ENCODE data around the gene ADAP1. TPM values are rescaled to one million over a fixed set of nuclear protein-coding genes. Genes with fewer than 3 reads are reported as not detected.

The ADAP1 gene
- total and polyA plus RNA-seq, 9 donors: 0.52 to 16.4 (median 3.5) TPM

DNA sequence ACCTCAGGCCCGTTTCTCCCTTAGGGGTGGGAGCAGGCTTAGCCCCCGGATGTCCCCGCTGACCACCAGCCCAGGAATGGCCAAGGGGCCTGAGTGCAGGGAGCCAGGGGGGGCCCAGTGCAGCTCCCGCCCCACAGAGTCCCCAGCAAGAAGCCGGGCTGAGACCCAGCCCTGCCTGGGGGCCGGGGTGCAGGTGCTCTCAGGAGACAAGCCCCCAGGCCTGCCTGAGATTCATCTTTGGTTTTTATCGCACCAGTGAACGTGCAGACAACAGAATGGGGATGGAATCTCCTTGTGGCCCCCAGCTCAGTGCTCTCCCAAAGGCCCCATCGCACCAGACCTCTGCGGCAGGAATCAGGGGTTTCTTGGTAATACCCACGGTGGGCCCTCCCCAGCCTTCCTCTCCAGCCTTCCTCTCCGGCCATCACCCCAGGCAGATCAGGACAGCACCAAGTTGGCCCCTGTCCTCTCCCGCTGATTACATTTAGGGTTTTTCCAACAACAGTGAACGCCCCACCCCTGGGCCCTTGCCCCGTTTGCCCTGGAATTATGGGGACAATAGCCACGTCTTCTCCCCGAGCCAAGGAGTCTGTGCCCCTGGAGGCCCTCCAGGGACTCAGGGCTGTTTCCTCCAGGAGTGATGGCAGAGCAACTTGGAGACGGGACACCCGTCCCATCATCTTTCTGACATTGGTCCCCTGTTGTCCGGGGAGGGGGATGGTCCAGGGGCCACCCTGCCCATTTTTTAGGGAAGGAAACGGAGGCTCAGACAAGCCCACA is 22.4 kb downstream of the ADAP1 start:
- no peaks in the 10 kb centered on the region for H3K36me3 ChIP-seq
- no peak for DNase-seq
- H3K27me3 ChIP-seq: no peaks in the 10 kb centered on the region
- no peaks in the 10 kb centered on the region for H3K9me3 ChIP-seq
- H3K27ac ChIP-seq: no peak overlapping the region
- intact Hi-C loops (cut with DNase I): no loop called here
- 89 to 93% (median 91%) methylated on average over 21 of the region's 21 CpGs for WGBS, 3 donors
- H3K4me1 ChIP-seq (ENCODE audit: insufficient read depth): no peaks in the 10 kb centered on the region
- TF ChIP-seq CTCF (IDR thresholded peaks at IDR 0.05) (no peak), EP300 (IDR thresholded peaks at IDR 0.05) (no peak), POLR2A (IDR thresholded peaks at IDR 0.05) (no peak)
- no peak overlapping the region for H3K4me3 ChIP-seq

DNA sequence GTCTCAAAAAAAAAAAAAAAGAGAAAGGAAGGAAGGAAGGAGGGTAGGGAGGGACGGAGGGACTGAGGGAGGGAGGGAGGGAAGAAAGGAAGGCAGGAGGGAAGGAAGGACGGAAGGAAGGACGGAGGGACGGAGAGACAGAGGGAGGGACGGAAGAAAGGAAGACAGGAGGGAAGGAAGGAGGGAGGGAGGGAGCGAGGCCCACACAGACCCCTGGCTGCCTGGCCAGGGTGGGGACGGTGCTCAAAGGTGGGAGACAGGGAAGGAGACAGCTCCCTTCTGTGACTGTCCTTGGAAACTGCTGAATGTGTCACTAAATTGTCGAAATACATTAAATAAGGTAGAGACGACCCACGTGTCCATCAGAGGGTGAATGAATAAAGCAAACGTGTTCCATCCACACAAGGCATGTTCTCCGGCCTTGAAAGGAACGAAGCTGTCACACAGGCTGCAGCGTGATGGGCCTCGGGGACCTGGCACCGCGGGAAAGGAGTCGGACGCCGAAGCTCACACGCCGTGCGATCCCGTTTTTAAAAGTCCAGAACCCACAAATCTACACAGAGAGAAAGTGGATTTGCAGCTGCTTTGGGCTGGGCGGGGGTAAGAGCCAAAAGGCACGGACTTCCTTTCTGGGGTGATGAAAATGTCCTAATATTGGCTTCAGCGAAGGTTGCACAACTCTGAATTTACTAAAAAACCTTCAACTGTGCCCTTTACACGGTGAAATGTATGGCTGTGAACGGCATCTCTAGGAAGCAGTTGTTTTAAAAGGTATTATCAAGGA is 23.3 kb downstream of the ADAP1 start:
- intact Hi-C loops (cut with DNase I): no loop called here
- Histone ChIP-seq H3K27me3 (no peaks in the 10 kb centered on the region), H3K4me3 (no peak overlapping the region), H3K9me3 (no peaks in the 10 kb centered on the region), H3K36me3 (no peaks in the 10 kb centered on the region), H3K4me1 (ENCODE audit: insufficient read depth) (no peaks in the 10 kb centered on the region), H3K27ac (no peak overlapping the region)
- peak in 1 of 5 donors; percentile 23 for DNase-seq
- WGBS, 3 donors: 62 to 77% (median 68%) methylated on average over 29 of the region's 29 CpGs
- TF ChIP-seq CTCF (IDR thresholded peaks at IDR 0.05): no peak
- TF ChIP-seq POLR2A (IDR thresholded peaks at IDR 0.05): no peak
- TF ChIP-seq EP300 (IDR thresholded peaks at IDR 0.05): no peak

DNA sequence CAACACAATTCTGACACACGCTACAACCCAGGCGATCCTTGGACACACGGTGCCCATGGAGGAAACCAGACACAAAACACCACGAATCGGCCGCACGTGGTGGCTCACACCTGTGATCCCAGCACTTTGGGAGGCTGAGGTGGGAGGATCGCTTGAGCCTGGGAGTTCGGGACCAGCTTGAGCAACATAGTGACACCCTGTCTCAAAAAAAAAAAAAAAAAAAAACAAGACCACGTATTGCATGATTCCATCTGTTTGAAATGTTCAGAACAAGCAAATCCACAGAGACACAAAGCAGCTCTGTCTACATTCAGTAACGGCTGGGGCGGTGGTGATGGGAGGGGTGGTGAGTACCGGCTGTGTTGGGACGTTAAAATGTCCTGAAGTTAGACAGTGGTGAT is 25.2 kb downstream of the ADAP1 start:
- no peak for TF ChIP-seq CTCF (IDR thresholded peaks at IDR 0.05)
- no peak for TF ChIP-seq POLR2A (IDR thresholded peaks at IDR 0.05)
- no peak for TF ChIP-seq EP300 (IDR thresholded peaks at IDR 0.05)
- Histone ChIP-seq H3K4me1 (ENCODE audit: insufficient read depth) (peaks cover 2% of the 10 kb centered on the region), H3K9me3 (no peaks in the 10 kb centered on the region), H3K36me3 (no peaks in the 10 kb centered on the region), H3K4me3 (no peak overlapping the region), H3K27me3 (no peaks in the 10 kb centered on the region), H3K27ac (no peak overlapping the region)
- peak in 3 of 5 donors; percentile 6 to 27 (median 6) for DNase-seq
- intact Hi-C loops (cut with DNase I): no loop called here
- 82 to 89% (median 87%) methylated on average over 14 of the region's 14 CpGs for WGBS, 3 donors

- Histone ChIP-seq H3K27me3 (no peaks in the 10 kb centered on the region), H3K4me1 (ENCODE audit: insufficient read depth) (peaks cover 2% of the 10 kb centered on the region), H3K4me3 (no peak overlapping the region), H3K9me3 (no peaks in the 10 kb centered on the region), H3K27ac (no peak overlapping the region), H3K36me3 (no peaks in the 10 kb centered on the region)
- WGBS, 3 donors: 79 to 84% (median 80%) methylated on average over 19 to 21 of the region's 21 CpGs
- intact Hi-C loops (cut with DNase I): no loop called here
- no peak for TF ChIP-seq EP300 (IDR thresholded peaks at IDR 0.05)
- TF ChIP-seq POLR2A (IDR thresholded peaks at IDR 0.05): no peak
- no peak for TF ChIP-seq CTCF (IDR thresholded peaks at IDR 0.05)
- peak in 3 of 5 donors; percentile 12 to 28 (median 12) for DNase-seq
Observed at GRCh38 chr7:927031-927671, 27.3 kb downstream of the ADAP1 start.
